OCI-M2 (cell line): Measurements from ENCODE around the gene KAZN.

ENCODE experiments used
- DNase-seq: peaks from one replicate; lab custom pipeline; 2025; ENCODE audit not compliant: unreplicated experiment; lab: John Stamatoyannopoulos, UW

Gene KAZN

DNA sequence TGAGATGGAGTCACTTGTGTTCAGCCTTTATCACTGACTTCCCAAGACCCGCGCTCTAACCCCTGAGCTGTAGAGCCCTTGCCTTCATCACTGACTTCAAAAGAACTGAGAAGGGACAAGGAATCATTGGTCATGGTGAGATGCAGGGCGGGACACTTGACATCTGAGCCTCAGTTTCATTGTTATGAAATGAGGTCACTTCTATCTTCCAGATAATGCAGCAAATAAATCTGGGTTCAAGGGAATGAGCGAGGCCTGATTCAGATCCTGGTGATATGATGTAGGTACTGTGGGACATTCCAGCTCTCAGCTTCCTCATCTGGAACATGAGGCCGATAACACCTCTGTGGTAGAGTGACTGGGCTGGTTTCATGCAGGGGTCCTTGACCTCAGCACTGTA is 13.8 kb downstream of the KAZN start:
- no peak for DNase-seq

DNA sequence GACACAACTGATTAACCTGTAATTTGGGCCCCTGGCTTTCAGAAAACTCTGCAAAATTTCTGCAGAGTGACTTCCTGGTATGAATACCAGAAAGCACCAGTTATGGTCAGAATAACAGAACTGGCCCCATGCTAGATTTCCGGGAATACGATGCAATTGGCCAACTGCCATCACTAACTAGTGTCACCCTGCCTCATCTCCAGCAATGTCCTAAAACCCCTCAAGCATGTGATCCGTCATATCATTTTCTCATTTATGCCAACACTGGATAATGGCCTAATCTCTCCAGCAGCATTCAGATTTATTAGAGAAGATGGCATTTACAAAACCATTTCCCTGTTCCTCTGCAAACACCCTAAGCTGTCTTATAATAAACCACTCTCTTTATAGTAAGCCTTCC is 15.4 kb downstream of the KAZN start:
- no peak for DNase-seq

DNA sequence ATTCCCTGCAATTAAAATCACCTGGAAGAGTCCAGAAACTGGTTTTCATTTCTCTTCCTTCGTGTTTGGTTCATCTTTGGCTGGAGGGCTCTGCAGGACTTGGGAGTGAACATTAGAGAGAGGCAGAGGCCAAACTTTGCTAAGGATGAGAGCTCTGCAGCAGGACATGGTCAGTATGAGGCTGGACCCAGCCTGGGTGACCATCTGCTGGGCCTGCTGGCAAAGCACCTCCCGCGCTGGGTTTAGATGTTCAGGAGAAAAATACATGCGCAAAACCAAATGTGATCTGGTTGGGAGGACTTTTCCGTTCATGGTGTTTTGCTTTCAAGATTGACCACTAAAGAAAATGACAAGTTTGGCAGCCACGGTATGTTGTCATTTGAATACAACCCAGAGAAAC is 15.9 kb downstream of the KAZN start:
- no peak for DNase-seq

GRCh38 chr1:14615549-14616218 is 17.2 kb downstream of the KAZN start:
- no peak for DNase-seq

- DNase-seq, result no peak
Observed at GRCh38 chr1:14616632-14617396, 18.3 kb downstream of the KAZN start.

GRCh38 chr1:14617791-14618190 is 19.3 kb downstream of the KAZN start:
- no peak for DNase-seq

DNA sequence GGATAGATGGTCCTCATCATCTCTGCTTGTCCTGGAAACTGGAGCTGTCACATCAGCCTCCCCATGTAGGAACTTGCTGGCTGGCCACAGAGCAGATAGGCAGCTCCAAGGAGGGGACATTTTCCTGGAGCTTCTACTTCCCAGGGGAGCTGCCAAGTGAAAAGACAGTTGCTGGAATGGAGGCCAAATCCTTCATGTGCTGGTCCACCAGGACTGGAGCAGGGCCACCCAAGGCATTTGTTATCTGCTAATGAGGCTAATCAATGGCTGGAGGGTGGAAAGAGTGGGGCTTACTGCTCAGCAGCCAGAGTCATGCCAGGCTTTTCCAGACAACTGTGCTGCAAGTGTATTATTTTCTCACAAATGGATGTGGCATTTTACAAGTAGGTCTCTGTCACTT is 22.5 kb downstream of the KAZN start:
- DNase-seq, result no peak

DNA sequence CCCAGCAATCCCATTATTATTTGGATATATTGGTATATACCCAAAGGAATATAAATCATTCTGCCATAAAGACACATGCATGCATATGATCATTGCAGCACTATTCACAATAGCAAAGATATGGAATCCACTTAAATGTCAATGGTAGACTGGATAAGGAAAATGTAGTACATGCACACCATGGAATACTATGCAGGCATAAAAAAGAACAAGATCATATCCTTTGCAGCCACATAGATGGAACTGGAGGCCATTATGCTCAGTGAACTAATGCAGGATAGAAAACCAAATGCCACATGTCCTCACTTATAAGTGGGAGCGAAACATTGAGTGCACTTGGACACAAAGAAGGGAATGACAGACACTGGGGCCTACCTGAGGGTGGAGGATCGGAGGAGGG is 24.6 kb downstream of the KAZN start:
- DNase-seq, result no peak

GRCh38 chr1:14624941-14625340 is 26.5 kb downstream of the KAZN start:
- no peak for DNase-seq

DNA sequence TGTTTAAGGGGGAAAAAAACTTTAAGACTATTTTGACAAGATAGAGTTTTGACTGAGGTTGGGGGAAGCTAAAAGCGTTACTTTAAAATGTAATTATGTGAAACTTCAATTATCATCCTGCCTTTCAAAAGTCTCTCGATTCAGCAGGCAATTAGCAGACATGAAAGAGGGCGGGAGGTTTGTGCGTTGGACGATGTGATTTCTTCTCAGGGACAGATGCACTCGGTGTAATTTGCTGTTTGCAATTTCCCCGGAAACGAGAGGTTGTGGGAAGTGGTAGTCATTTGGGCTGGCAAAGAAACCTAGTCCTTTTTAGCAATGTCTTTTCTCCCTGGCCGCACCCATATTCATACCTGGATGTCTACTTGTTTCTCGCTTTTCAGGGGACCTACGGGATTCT is 27.1 kb downstream of the KAZN start:
- no peak for DNase-seq

DNA sequence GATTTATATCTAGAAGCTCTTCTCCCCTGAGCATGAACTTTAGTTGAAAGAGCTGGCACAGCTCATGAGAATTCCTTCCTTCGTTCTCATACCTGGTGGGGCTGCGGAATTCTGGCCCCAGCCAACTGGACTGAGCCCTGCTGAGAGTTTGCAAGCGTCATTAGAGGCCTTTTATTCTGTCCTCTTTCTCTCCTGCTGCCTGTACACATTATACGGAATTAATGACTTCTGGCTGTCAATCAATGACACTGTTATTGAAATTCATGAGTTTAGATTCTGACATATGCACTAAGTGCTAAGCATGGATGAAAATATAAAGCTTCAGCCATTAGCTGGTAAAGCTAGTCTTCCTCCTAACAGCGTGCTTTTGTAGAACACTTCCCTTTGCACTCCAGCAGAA is 27.5 kb downstream of the KAZN start:
- no peak for DNase-seq

DNA sequence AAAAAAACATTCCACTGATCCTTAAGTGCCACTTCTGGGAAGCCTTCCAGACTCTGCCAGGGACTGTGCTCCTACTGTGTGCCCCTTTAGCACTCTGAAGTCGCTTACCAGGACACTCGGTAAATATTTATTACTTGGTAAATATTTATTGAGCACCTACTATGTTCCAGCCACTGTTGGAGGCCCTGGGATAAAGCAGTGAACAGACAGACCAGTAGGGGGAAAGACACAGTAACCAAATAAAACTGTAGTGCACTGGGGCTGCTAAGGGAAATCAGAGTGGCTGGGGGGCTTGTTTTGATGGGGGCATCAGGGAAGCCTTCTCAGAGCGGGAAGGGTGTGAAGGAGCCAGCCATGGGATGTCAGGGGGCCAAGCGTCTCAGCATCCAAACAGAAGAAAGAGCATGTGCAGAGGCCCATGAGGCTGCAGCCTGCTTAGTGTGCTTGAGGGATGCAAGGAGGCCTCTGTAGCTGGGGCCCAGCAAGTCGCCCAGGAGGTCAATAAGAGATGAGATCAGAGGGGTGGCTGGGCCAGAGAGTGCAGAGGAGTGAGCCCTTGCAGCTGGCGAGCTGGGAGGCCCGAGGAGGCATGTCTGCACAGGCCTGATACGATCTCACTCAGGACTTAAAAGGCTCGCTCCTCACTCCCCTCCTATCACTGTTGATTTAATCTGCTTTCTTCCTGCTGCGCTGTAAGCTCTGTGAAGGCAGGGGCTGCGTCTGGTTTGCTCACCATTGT is 28.6 kb downstream of the KAZN start:
- DNase-seq, result no peak

DNA sequence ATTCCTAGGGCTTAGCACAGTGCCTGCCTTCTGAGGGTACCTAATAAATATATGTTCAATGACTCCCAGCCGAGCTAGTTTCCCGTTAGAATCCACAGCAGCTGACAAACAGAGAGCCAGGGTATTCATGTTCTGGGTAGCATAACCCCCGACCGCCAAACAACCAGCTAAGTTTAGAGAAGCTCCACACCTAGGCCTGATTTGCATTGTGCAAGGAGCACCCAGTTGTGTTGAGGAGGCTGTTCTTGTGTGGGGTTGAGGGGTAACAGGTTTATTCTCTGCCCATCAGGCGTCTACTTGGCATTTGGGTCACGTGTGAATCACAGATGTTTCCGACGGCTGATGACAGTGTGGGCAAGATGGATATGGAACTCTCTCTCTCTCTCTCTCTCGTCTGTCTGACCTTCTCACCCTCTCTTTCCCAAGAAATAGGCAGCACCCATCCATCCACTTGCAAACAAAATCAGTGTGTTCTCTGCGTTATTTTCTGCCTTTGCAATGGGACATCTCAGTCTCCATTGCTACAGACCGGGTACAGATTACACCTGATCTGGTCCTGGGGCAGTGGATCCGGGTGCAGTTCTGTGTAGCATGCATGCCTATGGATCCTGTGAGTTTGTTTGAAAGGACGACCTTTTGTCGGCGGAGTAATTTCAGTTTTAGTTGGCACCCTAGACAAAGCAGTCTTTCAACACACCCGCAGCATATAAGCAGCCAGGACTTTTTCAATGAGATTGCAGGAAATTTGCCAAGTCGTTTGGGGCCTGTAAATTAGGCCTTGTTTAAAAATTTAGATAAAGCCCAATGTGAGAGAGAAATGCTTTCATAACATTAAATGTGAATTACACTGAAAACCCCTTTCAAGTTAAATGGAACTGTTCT is 29.4 kb downstream of the KAZN start:
- DNase-seq, result no peak

DNA sequence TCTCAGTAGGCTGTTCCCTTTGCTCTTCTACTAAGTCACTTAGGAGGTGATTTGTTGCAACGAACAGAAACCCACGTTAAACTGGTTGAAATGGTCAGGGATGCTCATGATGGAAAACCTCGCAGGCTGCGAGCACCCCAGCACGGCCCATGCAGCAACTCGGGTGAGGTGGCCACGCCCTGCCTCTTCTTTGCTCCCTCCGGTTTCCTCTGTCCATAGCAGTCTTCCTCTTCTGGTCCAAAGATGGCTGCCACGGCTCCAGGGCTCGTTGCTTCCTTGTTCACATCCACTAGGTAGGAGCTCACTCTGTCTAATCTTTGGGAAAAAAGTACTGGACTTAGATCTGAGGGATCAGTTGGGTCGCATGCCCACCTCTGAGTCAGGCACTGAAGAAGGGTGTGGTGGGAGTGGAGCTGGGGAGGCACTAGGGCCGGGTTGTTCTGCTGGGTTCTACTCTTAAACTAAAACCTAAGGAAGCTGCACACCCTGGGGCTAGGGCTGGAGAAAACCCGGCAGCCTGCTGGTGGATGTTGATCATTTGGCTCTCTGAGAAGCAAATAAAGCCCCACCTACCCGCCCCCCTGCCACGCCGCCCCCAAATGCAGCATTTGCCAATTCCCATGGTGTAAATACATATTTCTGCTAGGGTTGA is 31.0 kb downstream of the KAZN start:
- no peak for DNase-seq

DNA sequence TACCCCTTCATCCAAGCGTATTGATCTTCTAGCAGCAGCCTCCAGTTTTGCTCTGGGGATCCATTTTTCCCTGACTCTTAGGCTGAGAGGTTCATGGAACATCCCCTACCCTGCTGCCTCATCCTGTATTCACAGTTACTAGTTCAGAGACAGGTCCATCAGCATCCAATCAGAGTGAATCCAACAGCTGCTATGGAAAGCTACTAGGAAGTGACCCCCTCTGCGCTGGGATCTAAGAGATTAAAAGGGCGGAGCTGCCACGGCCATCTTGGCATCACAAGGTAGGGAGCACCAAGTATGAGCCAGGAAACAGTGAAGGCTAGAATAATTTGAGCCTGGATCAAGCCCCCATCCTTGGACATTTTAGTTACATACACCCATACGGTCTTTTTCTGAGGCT is 32.5 kb downstream of the KAZN start:
- DNase-seq, result no peak

- DNase-seq, result no peak
Observed at GRCh38 chr1:14631421-14631820, 32.9 kb downstream of the KAZN start.

DNA sequence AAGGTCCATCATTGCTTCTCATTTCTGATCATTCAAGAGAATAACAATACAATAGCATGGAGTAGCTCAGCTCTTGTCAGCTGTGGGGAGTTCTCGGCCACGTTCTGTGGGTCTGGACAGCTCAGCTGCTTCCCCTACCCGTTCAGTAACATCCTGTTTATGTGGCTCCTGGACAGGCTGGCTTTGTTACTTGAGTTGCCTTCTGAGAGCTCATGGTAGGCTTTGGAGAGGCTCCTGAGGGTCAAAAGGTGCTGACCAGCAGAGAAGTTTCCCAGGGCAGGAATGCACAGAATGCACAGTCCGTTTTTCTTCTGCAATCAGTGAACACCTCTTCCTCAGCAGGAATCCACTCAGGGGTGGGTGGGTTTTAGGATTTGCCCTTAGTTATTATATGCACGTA is 36.0 kb downstream of the KAZN start:
- no peak for DNase-seq

DNA sequence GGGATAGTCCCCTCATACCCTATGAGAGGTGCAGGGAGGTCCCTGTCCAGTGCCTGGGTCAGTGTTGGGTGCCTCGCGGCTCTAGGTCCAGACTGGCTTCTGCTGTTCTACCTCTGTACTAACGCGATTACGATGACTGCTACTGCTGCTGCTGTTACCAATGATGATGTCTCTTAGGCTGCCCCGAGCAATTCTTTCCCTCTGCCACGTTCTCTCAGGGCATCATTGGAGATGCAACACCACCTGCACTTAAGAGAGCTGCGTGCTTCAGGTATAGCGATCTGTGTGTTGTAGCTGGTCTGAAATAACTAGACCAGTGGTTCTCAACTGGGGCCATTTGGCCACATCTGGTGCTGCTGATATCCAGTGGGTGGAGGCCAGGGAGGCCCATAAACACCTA is 36.9 kb downstream of the KAZN start:
- DNase-seq, result no peak

- no peak for DNase-seq
Observed at GRCh38 chr1:14636897-14637632, 38.6 kb downstream of the KAZN start.
